HCT116 (cell line): ENCODE results near the gene TMEM94. TPM values are rescaled to one million over a fixed set of nuclear protein-coding genes. Genes with fewer than 3 reads are reported as not detected.

Source experiments
- ATAC-seq: fragments of 200-7000 bp; cut with Tn5 transposase; 2 replicates; pipeline ENCODE4 v1.9.1; 2020; ENCODE audit warnings: mild to moderate bottlenecking, moderate library complexity
- BruUV-seq: library from RNA; stranded (reverse); fragments of 400-500 nt; replicated peaks from 2 replicates; lab custom pipeline; 2021; lab: Mats Ljungman, UMichigan
- CTCF ChIA-PET: fragments of 300-600 bp; sonication (Branson Sonifier 250); formaldehyde crosslinking; loops from one replicate; lab custom pipeline; 2021; ENCODE audit warnings: antibody characterized with exemption; lab: Charles Lee
- POLR2A ChIA-PET: fragments of 300-600, 350-600 bp; sonication (Branson Sonifier 250); formaldehyde crosslinking; loops from one replicate; lab custom pipeline; 2021; ENCODE audit warnings: antibody characterized with exemption; lab: Charles Lee
- RAD21 ChIA-PET, 2 experiments: fragments of 300-600 bp; sonication (Branson Sonifier 250); formaldehyde crosslinking; loops; one replicate each; lab custom pipeline; 2023; ENCODE audit warnings: low total read pairs in 2 of 2; ENCODE audit not compliant: uncharacterized antibody in 2 of 2, unreplicated experiment in 2 of 2, low non-redundant PET in 1 of 2; lab: Charles Lee
- DNase-seq: peaks from one replicate; pipeline ENCODE4 v3.0.0-alpha.2; 2010; ENCODE audit warnings: low read depth, low spot score
- H2AFZ ChIP-seq: fragments of 200-600 bp; shearing (Covaris generic), sonication (generic); 2 replicates; pipeline ENCODE4 v1.6.1; 2017; ENCODE audit warnings: low read depth, mixed run types, mixed read lengths, antibody characterized with exemption, low read length; ENCODE audit not compliant: poor library complexity, severe bottlenecking
- H3K27ac ChIP-seq: 2 replicates; pipeline ENCODE4 v1.5.1; 2012; ENCODE audit warnings: low read depth, low read length
- H3K27me3 ChIP-seq: fragments of 200-600 bp; sonication (generic); 2 replicates; pipeline ENCODE4 v1.6.1; 2016; ENCODE audit warnings: mixed run types, low read length, mixed read lengths; ENCODE audit not compliant: insufficient read depth
- H3K36me3 ChIP-seq, 2 experiments: fragments of 200-500 bp in 1 of 2; fragments of 200-600 bp in 1 of 2; sonication (Bioruptor generic) in 1 of 2; sonication (generic) in 1 of 2; 2 replicates each; pipeline versions ENCODE4 v1.5.1 to v1.6.1; 2014 to 2016; ENCODE audit warnings: low read length in 2 of 2, inconsistent platforms in 1 of 2, mixed read lengths in 1 of 2, mixed run types in 1 of 2; ENCODE audit not compliant: insufficient read depth in 2 of 2, control insufficient read depth in 1 of 2
- H3K4me1 ChIP-seq, 2 experiments: fragments of 200-600 bp in 1 of 2; sonication (generic) in 1 of 2; 2 replicates each; pipeline versions ENCODE4 v1.5.1 to v1.6.1; 2012 to 2017; ENCODE audit warnings: low read length in 2 of 2, inconsistent platforms in 1 of 2, mild to moderate bottlenecking in 1 of 2, mixed read lengths in 1 of 2, mixed run types in 1 of 2, moderate library complexity in 1 of 2; ENCODE audit not compliant: insufficient read depth in 2 of 2, control insufficient read depth in 1 of 2
- H3K4me2 ChIP-seq: fragments of 200-600 bp; sonication (generic); 2 replicates; pipeline ENCODE4 v1.6.1; 2017; ENCODE audit warnings: mixed run types, low read length, mixed read lengths
- H3K4me3 ChIP-seq, 2 experiments: fragments of 200-600 bp in 1 of 2; sonication (generic) in 1 of 2; replicated peaks in 1 of 2; 2 replicates each; pipeline ENCODE4 v1.5.1; 2011 to 2016; ENCODE audit warnings: low read length in 2 of 2, control low read depth in 1 of 2, low read depth in 1 of 2, mild to moderate bottlenecking in 1 of 2, mixed read lengths in 1 of 2, mixed run types in 1 of 2
- H3K79me2 ChIP-seq: fragments of 200-600 bp; sonication (generic); 2 replicates; pipeline ENCODE4 v1.6.1; 2017; ENCODE audit warnings: mild to moderate bottlenecking, mixed run types, low read length, moderate library complexity, mixed read lengths; ENCODE audit not compliant: insufficient read depth
- H3K9ac ChIP-seq: fragments of 200-600 bp; sonication (generic); 2 replicates; pipeline ENCODE4 v1.6.1; 2016; ENCODE audit warnings: low read length, mixed read lengths
- H3K9me2 ChIP-seq: fragments of 200-600 bp; sonication (generic), shearing (Covaris generic); 2 replicates; pipeline ENCODE4 v1.6.1; 2017; ENCODE audit warnings: mixed run types, mild to moderate bottlenecking, moderate library complexity; ENCODE audit not compliant: insufficient read depth
- H3K9me3 ChIP-seq, 2 experiments: fragments of 200-500 bp in 1 of 2; fragments of 200-600 bp in 1 of 2; sonication (Bioruptor generic) in 1 of 2; sonication (generic) in 1 of 2; 2 replicates each; pipeline ENCODE4 v1.6.1; 2014 to 2017; ENCODE audit warnings: low read length in 2 of 2, mixed read lengths in 2 of 2, inconsistent platforms in 1 of 2, low read depth in 1 of 2, mild to moderate bottlenecking in 1 of 2, mixed run types in 1 of 2, moderate library complexity in 1 of 2; ENCODE audit not compliant: control insufficient read depth in 1 of 2, insufficient read depth in 1 of 2
- H4K20me1 ChIP-seq: fragments of 200-600 bp; sonication (generic), shearing (Covaris generic); 2 replicates; pipeline ENCODE4 v1.6.1; 2017; ENCODE audit warnings: mixed run types, mild to moderate bottlenecking, moderate library complexity; ENCODE audit not compliant: insufficient read depth
- CBX3 ChIP-seq: IDR thresholded peaks from 2 replicates; pipeline ENCODE4 v1.6.1; 2012; ENCODE audit warnings: low read depth
- EGR1 ChIP-seq: IDR thresholded peaks from 2 replicates; pipeline ENCODE4 v1.6.1; 2012; ENCODE audit warnings: low read depth
- ELF1 ChIP-seq: IDR thresholded peaks from 2 replicates; pipeline ENCODE4 v1.6.1; 2012; ENCODE audit warnings: low read depth, borderline replicate concordance
- EZH2 ChIP-seq: fragments of 200-600 bp; sonication (generic); IDR thresholded peaks from 2 replicates; pipeline ENCODE4 v1.6.1; 2017; ENCODE audit warnings: antibody characterized with exemption, mixed run types
- FOSL1 ChIP-seq: IDR thresholded peaks from 2 replicates; pipeline ENCODE4 v1.6.1; 2012; ENCODE audit warnings: low read depth
- POLR2AphosphoS5 ChIP-seq: IDR thresholded peaks from 2 replicates; pipeline ENCODE4 v1.6.1; 2011; ENCODE audit warnings: mild to moderate bottlenecking, low read depth, low read length, moderate library complexity
- RAD21 ChIP-seq: IDR thresholded peaks from 2 replicates; pipeline ENCODE4 v1.6.1; 2012; ENCODE audit warnings: low read depth, mild to moderate bottlenecking
- SRF ChIP-seq: IDR thresholded peaks from 2 replicates; pipeline ENCODE4 v1.6.1; 2012; ENCODE audit warnings: low read depth
- TCF7L2 ChIP-seq: IDR thresholded peaks from 2 replicates; pipeline ENCODE4 v1.7.0; 2011; ENCODE audit warnings: borderline replicate concordance, inconsistent platforms; ENCODE audit not compliant: insufficient read depth, insufficient read length; ENCODE audit errors: extremely low read depth
- intact Hi-C: fragments of 100-400 bp; cut with micrococcal nuclease; formaldehyde crosslinking; loops from 2 replicates; pipeline ENCODE4 v1.10.0; 2022
- total RNA-seq: library from RNA; stranded (reverse); gene quantifications from one replicate; pipeline ENCODE4 v1.2.1, GENCODE V29; 2021; ENCODE audit not compliant: unreplicated experiment
- TF ChIP-seq, protein P1 (sequence below): IDR thresholded peaks from 2 replicates; pipeline ENCODE4 v1.6.1; 2012; ENCODE audit warnings: low read depth
- TF ChIP-seq, protein P2 (sequence below): IDR thresholded peaks from 2 replicates; pipeline ENCODE4 v1.6.1; 2012

Gene TMEM94
- total RNA-seq, 1 experiment from 2014 or later: 75.4 TPM

DNA sequence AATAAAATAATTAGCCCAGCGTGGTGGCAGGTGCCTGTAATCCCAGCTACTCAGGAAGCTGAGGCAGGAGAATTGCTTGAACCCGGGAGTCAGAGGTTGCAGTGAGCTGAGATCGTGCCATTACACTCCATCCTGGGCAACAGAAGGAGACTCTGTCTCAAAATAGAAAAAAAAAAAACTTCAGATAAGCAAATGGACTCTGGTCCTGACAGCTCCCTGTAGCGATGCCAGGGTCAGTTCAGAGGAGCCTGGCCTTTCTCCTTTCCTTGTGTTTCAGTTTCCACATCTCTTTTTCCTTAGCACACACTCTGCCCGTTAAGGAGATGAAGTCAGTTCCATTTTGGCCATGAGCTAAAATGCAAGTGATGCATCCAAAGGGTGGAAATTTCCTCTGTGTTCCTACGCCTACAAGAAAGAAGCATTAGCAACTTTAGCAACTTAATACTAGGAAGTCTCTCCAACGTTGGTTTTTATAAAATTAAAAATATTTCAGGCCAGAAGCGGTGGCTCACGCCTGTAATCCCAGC lies 39.3 kb upstream of the TMEM94 start:
- CTCF ChIA-PET: no interaction called here

More for the DNA sequence above, 39.3 kb upstream of the TMEM94 start:
- no peak overlapping the region for H3K9ac ChIP-seq
- H3K79me2 ChIP-seq: no peaks in the 10 kb centered on the region
- no peak overlapping the region for H2AFZ ChIP-seq
- POLR2A ChIA-PET: no interaction called here
- ATAC-seq (no peak), DNase-seq (no peak)
- intact Hi-C loops: no loop called here
- H4K20me1 ChIP-seq: no peaks in the 10 kb centered on the region
- no peaks in the 10 kb centered on the region for H3K9me2 ChIP-seq
- BruUV-seq: no TSS peak
- H3K36me3 ChIP-seq: no peaks in the 10 kb centered on the region
- H3K4me3 ChIP-seq: no peak overlapping the region
- RAD21 ChIA-PET: no interaction called here
- H3K4me2 ChIP-seq: no peak overlapping the region
- H3K4me1 ChIP-seq: peaks cover 0 to 9% of the 10 kb centered on the region in 2 experiments; a peak in 2 of 4 replicates
- no peak overlapping the region for H3K27ac ChIP-seq
- peaks cover 5% of the 10 kb centered on the region; the same call in 1 of the 2 replicates for H3K27me3 ChIP-seq
- TF ChIP-seq, protein P1, sequence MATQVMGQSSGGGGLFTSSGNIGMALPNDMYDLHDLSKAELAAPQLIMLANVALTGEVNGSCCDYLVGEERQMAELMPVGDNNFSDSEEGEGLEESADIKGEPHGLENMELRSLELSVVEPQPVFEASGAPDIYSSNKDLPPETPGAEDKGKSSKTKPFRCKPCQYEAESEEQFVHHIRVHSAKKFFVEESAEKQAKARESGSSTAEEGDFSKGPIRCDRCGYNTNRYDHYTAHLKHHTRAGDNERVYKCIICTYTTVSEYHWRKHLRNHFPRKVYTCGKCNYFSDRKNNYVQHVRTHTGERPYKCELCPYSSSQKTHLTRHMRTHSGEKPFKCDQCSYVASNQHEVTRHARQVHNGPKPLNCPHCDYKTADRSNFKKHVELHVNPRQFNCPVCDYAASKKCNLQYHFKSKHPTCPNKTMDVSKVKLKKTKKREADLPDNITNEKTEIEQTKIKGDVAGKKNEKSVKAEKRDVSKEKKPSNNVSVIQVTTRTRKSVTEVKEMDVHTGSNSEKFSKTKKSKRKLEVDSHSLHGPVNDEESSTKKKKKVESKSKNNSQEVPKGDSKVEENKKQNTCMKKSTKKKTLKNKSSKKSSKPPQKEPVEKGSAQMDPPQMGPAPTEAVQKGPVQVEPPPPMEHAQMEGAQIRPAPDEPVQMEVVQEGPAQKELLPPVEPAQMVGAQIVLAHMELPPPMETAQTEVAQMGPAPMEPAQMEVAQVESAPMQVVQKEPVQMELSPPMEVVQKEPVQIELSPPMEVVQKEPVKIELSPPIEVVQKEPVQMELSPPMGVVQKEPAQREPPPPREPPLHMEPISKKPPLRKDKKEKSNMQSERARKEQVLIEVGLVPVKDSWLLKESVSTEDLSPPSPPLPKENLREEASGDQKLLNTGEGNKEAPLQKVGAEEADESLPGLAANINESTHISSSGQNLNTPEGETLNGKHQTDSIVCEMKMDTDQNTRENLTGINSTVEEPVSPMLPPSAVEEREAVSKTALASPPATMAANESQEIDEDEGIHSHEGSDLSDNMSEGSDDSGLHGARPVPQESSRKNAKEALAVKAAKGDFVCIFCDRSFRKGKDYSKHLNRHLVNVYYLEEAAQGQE: no peak
- TF ChIP-seq TCF7L2: no peak
- TF ChIP-seq FOSL1: no peak
- TF ChIP-seq EGR1: no peak
- TF ChIP-seq POLR2AphosphoS5: no peak
- no peak for TF ChIP-seq SRF
- TF ChIP-seq, protein P2, sequence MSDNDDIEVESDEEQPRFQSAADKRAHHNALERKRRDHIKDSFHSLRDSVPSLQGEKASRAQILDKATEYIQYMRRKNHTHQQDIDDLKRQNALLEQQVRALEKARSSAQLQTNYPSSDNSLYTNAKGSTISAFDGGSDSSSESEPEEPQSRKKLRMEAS: no peak
- TF ChIP-seq ELF1: no peak
- TF ChIP-seq CBX3: no peak
- no peak for TF ChIP-seq RAD21
- no peak for TF ChIP-seq EZH2
- TF ChIP-seq, all 23 proteins: peak for 0
- H3K9me3 ChIP-seq: no peaks in the 10 kb centered on the region
